H1 (cell line): ENCODE results near the gene PGAP3. TPM values are rescaled to one million over a fixed set of nuclear protein-coding genes. Genes with fewer than 3 reads are reported as not detected.

Source experiments
- CBX8 ChIP-seq: fragments of 300-800, 300-1000 bp; sonication (generic); IDR thresholded peaks from 2 replicates; pipeline ENCODE4 v1.7.1; 2016; ENCODE audit warnings: low read depth, low read length, borderline replicate concordance
- CHD7 ChIP-seq: fragments of 300-600 bp; sonication (generic); IDR thresholded peaks from 2 replicates; pipeline ENCODE4 v1.7.1; 2012; ENCODE audit warnings: low read length, moderate library complexity, mild to moderate bottlenecking, inconsistent platforms; ENCODE audit not compliant: insufficient replicate concordance
- YY1 ChIP-seq: IDR thresholded peaks from 2 replicates; pipeline ENCODE4 v1.6.1; 2011; ENCODE audit warnings: low read depth, mild to moderate bottlenecking, low read length
- polyA plus RNA-seq, 7 experiments: library from polyadenylated mRNA; depleted of rRNA in 3 of 7; stranded (reverse) in 5 of 7; unstranded in 2 of 7; fragments of >200 nt in 5 of 7; fragments of 200-250 nt in 2 of 7; gene quantifications; 1 replicate in 5 of 7; 2 replicates in 1 of 7; 4 replicates in 1 of 7; pipeline versions ENCODE4 v1.2.1 to v1.2.3, GENCODE V29; 2011 to 2013; ENCODE audit warnings: missing spikeins in 2 of 7, mixed read lengths in 2 of 7
- total RNA-seq: library from RNA; stranded (reverse); fragmentation: NEBNext Ultra II Directional; extraction: Animal tissue kit (Norgen Biotek cat#: 25700); gene quantifications from 2 replicates; pipeline ENCODE4 v1.2.1, GENCODE V29; 2021

The PGAP3 gene
- total and polyA plus RNA-seq, 2 of the 8 experiments (the other 6 are each of a cell fraction or from before 2014, with no cell fraction given): 21.0 to 30.7 TPM

- TF ChIP-seq CHD7 (no peak), CBX8 (no peak), YY1 (no peak)
These were observed 59.0 kb downstream of the PGAP3 start (continued) for GRCh38 chr17:39628655-39629493.
